Adrenal gland (tissue), 5 donors: ENCODE data around the gene CKS1B.

ENCODE experiments used
- CTCF ChIP-seq, 6 experiments: fragments of 450-650 bp in 4 of 6; fragments of 200-600 bp in 2 of 6; sonication (generic) in 1 of 6; IDR thresholded peaks; 1 replicate in 5 of 6; 2 replicates in 1 of 6; pipeline versions ENCODE4 v1.5.1 to v1.8.0; 2016 to 2021; ENCODE audit warnings: antibody characterized with exemption in 6 of 6, mild to moderate bottlenecking in 2 of 6, moderate library complexity in 1 of 6
- POLR2A ChIP-seq, 2 donors: fragments of 450-650 bp; IDR thresholded peaks; one replicate each; pipeline ENCODE4 v1.6.1; 2017; ENCODE audit warnings: antibody characterized with exemption in 2 of 2, mild to moderate bottlenecking in 2 of 2, moderate library complexity in 1 of 2
- donor health status: DM: no; HTN: no; CAD: no.

- TF ChIP-seq POLR2A (IDR thresholded peaks at IDR 0.05) (no peak), CTCF (IDR thresholded peaks at IDR 0.05) (no peak)
These were observed 34.8 kb downstream of the CKS1B start for GRCh38 chr1:155009221-155009711.
